Activated T-cell treated with anti-CD3 and anti-CD28 coated beads, Interleukin-2, amount 50 U/mL, for 72 hours (primary cell): ENCODE results near the gene CMTM4. TPM values are rescaled to one million over a fixed set of nuclear protein-coding genes. Genes with fewer than 3 reads are reported as not detected.

Experiments used
- ATAC-seq, 2 donors: fragments of 150-1000 bp; cut with Tn5 transposase; replicated peaks in 1 of 2; 2 replicates each; pipeline ENCODE4 v1.10.0; 2021; ENCODE audit warnings: moderate library complexity in 2 of 2, mild to moderate bottlenecking in 1 of 2
- DNase-seq, 2 donors: peaks; one replicate each; pipeline ENCODE4 v3.0.0; 2021 to 2022; ENCODE audit warnings: mixed read lengths in 1 of 2
- H3K27ac Mint-ChIP-seq: one replicate; pipeline ENCODE4 v1.8.0; 2022; ENCODE audit warnings: mild to moderate bottlenecking, moderate library complexity, mixed read lengths
- H3K27me3 Mint-ChIP-seq: one replicate; pipeline ENCODE4 v1.8.0; 2022; ENCODE audit warnings: low read depth, mixed read lengths
- H3K36me3 Mint-ChIP-seq, 2 donors: one replicate each; pipeline ENCODE4 v1.8.0; 2022; ENCODE audit warnings: mixed read lengths in 2 of 2, mild to moderate bottlenecking in 1 of 2; ENCODE audit not compliant: insufficient read depth in 2 of 2
- H3K4me1 Mint-ChIP-seq: one replicate; pipeline ENCODE4 v1.8.0; 2022; ENCODE audit warnings: low read depth, mixed read lengths
- H3K4me3 Mint-ChIP-seq, 2 donors: one replicate each; pipeline ENCODE4 v1.8.0; 2022; ENCODE audit warnings: mild to moderate bottlenecking in 2 of 2, mixed read lengths in 2 of 2, moderate library complexity in 2 of 2
- H3K9me3 Mint-ChIP-seq, 2 donors: one replicate each; pipeline ENCODE4 v1.8.0; 2022; ENCODE audit warnings: mixed read lengths in 2 of 2
- total RNA-seq, 2 donors: library from RNA; stranded (reverse); gene quantifications; one replicate each; pipeline ENCODE4 v1.2.3, GENCODE V29; 2022

The CMTM4 gene
- total RNA-seq, 2 donors from 2014 or later, result 3.7 to 3.9 TPM

DNA sequence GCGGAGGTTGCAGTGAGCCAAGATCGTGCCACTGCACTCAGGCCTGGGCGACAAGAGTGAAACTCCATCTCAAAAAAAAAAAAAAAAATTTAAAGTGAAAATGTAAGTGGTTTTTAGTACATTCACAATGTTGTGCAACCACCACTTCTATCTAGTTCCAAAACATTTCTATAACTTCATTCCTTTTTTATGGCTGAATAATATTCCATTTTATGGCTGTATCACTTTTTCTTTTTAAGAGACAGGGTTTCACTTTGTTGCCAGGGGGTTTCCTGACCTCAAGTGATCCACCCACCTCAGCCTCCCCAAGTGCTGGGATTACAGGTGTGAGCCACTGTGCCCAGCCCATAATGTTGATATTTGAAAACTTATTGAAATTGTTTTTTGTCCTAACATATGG lies 103.7 kb downstream of the CMTM4 start:
- H3K27ac Mint-ChIP-seq, result no peak overlapping the region
- H3K36me3 Mint-ChIP-seq, result no peaks in the 10 kb centered on the region
- DNase-seq (no peak), ATAC-seq (no peak)
- H3K27me3 Mint-ChIP-seq, result no peaks in the 10 kb centered on the region
- H3K4me3 Mint-ChIP-seq, result no peak overlapping the region
- H3K4me1 Mint-ChIP-seq, result peaks cover 69% of the 10 kb centered on the region
- H3K9me3 Mint-ChIP-seq, result no peaks in the 10 kb centered on the region

DNA sequence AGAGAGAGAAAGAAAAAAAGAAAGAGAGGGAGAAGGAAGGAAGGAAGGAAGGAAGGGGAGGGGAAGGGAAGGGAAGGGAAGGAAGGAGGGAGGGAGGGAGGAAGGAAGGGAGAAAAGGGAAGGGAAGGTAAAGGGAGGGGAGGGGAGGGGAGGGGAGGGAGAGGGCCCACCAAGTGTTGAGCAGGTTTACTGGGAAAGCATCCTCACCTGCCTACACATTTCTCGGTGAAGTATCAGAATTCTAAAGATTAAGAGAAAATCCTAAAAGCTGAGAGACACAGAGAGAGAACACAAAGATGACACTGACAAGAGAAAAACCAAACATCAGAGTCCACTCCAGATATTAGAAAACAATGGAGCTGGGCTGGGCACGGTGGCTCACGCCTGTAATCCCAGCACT lies 104.3 kb downstream of the CMTM4 start:
- Mint-ChIP-seq H3K4me3 (no peak overlapping the region), H3K27ac (peak overlapping the region; percentile 63), H3K36me3 (no peaks in the 10 kb centered on the region), H3K27me3 (no peaks in the 10 kb centered on the region), H3K4me1 (peaks cover 70% of the 10 kb centered on the region), H3K9me3 (no peaks in the 10 kb centered on the region)
- no peak for DNase-seq
- no peak for ATAC-seq

DNA sequence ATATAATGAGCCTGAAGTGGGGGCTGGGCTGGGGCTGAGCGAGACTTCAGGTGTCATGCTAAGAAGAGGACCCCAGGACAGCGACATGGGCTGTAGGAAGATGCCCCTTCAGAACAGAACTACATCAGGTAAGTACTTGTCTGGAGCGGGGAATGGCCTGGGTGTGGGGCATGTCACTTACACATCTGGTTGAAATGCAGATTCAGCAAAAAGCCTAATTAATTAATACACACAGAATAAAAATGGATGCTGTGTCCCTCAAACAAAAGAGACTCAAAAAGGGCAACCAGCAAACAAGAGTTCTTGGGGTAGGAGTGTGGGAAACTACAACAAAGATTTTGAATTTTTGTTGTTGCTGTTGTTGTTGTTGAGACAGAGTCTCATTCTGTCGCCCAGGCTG lies 105.5 kb downstream of the CMTM4 start:
- Mint-ChIP-seq H3K9me3 (no peaks in the 10 kb centered on the region), H3K27me3 (no peaks in the 10 kb centered on the region), H3K4me3 (peak overlapping the region; percentile 82 to 85), H3K27ac (no peak overlapping the region), H3K4me1 (peaks cover 69% of the 10 kb centered on the region), H3K36me3 (no peaks in the 10 kb centered on the region)
- ATAC-seq, result no peak
- DNase-seq, result no peak

DNA sequence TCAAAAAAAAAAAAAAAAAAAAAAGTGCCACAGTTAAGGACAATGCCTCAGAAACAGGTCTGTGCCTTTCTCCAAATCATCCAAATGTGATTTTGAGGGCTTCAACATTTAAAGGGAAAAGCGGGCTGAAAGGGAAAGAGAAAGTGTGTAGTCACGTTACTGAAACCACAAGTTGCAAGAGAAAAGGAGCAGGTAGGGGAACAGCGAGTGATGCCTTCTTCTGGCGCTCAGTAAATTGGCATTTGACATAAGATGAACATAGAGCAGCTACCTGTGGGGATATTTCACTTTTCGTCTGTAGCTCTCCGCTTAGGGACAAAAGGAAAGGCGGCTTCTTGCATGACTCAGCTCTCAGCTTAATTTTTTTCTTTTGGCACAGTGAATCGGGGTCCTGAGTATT lies 106.2 kb downstream of the CMTM4 start:
- Mint-ChIP-seq H3K36me3 (no peaks in the 10 kb centered on the region), H3K9me3 (no peaks in the 10 kb centered on the region), H3K4me1 (peaks cover 66% of the 10 kb centered on the region), H3K27me3 (no peaks in the 10 kb centered on the region), H3K27ac (no peak overlapping the region), H3K4me3 (peak overlapping the region; percentile 82 to 85)
- DNase-seq (peak in 1 of 2 donors; percentile 27), ATAC-seq (peak; percentile 49 to 55)

DNA sequence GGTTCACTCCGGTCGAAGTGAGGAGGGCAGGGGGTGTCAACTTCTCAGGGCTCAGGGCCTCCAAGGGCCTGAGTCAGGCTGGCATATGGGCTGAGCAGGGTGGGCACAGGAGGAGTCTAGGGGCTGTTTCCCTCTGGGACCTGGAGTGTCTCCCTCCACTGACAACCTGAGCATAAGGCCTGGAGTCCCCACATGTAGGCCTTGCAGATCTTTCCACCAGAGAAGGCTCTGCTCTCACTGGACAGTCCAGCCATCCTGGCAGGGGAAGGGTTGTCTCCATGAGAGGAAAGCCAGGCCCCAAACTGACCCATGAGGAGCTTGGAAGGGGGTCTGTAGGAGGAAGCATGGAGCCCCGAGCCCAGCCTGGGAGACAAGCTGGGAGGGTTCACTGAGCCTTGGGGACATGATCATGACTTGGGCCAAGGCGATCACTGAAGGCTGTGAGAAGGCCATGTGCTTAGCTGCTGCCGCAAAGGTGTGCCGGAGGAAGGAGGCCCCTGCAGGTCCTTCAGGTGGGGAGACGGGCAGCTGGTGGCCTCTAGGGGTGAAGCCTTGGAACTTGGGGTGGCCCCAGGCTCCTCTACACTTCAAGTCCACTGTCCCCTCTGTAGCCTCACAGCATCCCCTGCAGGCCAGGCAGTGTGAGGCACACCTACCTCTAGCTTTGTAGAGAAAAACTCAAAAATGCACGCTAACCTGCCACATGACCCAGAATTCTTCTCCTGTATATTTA lies 107.4 kb downstream of the CMTM4 start:
- H3K4me1 Mint-ChIP-seq, result peaks cover 58% of the 10 kb centered on the region
- peak overlapping the region; percentile 82 to 85 for H3K4me3 Mint-ChIP-seq
- no peaks in the 10 kb centered on the region for H3K9me3 Mint-ChIP-seq
- no peaks in the 10 kb centered on the region for H3K27me3 Mint-ChIP-seq
- DNase-seq, result peak; percentile 79 to 80
- peak overlapping the region; percentile 53 for H3K27ac Mint-ChIP-seq
- peak; percentile 97 to 98 for ATAC-seq
- no peaks in the 10 kb centered on the region for H3K36me3 Mint-ChIP-seq

DNA sequence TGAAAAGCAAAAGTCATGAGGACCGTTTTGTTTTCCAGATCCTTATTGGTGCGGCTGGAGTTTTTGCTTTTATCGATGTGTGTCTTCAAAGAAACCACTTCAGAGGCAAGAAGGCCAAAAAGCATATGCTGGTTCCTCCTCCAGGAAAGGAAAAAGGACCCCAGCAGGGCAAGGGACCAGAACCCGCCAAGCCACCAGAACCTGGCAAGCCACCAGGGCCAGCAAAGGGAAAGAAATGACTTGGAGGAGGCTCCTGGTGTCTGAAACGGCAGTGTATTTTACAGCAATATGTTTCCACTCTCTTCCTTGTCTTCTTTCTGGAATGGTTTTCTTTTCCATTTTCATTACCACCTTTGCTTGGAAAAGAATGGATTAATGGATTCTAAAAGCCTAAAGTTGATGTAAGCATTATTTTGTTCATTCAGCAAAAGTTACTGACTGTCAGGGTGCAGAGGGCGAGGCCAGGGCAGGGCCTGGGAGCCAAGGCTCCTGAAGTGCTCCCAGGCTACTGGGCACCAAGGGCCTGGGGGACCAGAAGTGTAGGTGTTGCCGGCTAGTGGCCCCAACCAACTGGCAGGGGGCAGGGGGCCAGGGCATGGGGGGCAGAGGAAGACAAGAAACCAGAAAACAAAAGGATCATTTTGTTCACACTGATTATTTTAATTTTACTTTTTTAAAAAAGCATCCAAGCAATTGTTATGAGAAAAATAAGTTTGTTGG lies 108.5 kb downstream of the CMTM4 start:
- Mint-ChIP-seq H3K4me3 (peak overlapping the region in 1 of 2 donors; percentile 59), H3K36me3 (no peaks in the 10 kb centered on the region), H3K27ac (no peak overlapping the region), H3K9me3 (no peaks in the 10 kb centered on the region), H3K27me3 (no peaks in the 10 kb centered on the region), H3K4me1 (peaks cover 49% of the 10 kb centered on the region)
- DNase-seq (no peak), ATAC-seq (no peak)

DNA sequence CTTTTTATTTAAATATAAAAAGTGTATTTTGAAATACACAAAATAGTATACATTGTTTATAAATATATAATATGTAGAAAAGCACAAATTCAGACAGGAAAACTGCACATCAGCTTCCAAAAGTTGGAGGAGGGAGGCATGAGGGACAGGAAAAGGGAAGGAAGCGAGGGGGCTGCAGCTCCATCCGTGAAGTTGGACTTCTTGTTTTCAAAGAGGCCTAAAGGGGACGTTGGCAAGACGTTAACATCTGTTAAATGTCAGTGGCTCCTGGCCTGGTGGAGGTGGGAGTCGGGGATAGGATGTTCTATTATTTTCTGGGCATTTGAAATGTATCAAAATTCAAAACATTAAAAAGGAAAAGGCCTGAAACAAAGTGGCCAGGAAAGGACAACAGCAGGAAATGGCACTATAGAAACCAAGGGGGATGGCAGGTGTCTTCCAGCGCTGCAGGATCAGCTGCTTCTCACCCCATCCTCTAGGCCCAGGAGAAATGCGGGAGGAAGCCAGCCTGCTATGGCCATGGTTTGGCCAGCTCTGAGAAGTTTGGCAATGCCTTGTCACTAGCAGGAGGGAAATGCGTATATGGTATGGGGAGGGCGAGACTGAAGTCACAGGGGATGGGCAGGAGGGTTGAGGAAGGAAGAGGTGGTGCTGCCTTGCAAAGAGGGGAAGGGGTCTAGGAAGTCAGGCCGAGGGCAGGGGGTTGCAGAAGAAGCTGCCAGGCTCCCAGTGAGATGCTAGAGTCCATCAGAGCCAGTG lies 110.9 kb downstream of the CMTM4 start:
- Mint-ChIP-seq H3K9me3 (no peaks in the 10 kb centered on the region), H3K27ac (no peak overlapping the region), H3K27me3 (peaks cover 6% of the 10 kb centered on the region), H3K4me1 (peaks cover 37% of the 10 kb centered on the region), H3K4me3 (no peak overlapping the region), H3K36me3 (no peaks in the 10 kb centered on the region)
- ATAC-seq (no peak), DNase-seq (no peak)

DNA sequence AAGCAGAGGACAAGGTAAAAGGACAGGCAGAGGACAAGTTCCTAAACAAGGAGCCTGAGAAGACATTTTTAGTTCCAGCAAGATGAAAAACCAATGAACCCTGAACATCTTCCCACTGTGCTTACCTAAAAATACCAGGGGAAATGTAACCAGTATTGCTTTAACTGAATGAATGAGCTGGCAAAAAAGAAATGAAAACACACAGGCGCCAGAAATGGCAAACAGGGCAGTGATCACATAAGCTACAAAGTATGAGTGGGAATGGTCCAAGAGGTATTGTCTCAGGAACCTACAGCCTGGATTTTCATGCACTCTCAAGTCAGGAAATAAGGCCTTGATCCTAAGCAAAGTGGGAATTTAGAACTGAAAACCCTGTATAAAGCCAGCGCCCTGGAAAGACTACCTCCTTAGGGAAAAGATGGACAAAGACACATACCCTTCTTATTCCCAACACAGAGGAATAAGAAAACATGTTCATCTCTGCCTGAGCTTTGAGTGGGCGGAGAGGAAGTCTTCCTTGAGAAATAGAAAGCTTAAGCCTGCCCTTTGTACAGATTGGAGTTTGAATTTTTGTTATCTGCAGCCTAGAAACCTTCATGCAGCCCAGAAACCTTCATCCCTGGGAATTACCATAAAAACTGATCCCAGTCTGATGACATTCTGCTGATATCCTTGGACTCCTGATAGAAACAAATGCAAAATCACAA lies 115.1 kb downstream of the CMTM4 start:
- Mint-ChIP-seq H3K36me3 (peaks cover 0 to 1% of the 10 kb centered on the region in 2 donors), H3K9me3 (no peaks in the 10 kb centered on the region), H3K4me3 (no peak overlapping the region), H3K27me3 (peaks cover 46% of the 10 kb centered on the region), H3K27ac (no peak overlapping the region), H3K4me1 (peaks cover 5% of the 10 kb centered on the region)
- ATAC-seq (no peak), DNase-seq (no peak)

DNA sequence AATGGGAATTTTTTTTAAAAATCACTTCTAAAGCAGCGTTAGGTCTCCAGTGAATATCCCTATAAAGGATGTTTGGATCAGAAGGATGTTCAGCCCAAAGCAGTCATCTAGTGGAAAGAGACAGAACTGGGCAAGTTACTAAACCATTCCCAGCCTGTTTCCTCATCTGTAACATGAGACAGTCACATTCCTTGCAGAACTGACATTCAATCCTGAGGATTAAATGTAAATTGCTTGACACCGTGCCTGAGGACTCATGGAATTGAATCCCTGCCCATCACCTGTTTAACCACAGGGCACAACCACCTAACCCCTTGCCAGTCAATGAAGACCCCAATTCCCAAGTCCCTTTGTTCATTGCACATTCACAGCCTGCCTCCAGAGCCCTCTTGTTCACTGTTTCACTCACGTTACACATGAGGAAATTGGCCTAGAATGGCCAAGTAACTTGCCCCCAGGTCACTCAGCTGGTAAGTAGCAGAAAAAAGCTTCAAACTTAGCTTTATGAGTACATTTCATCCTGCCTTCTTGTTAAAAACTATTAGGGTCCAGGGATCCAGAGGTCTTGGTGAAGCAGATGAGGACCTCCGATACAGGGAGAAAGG lies 115.8 kb downstream of the CMTM4 start:
- Mint-ChIP-seq H3K27ac (no peak overlapping the region), H3K27me3 (peaks cover 46% of the 10 kb centered on the region), H3K4me1 (peaks cover 5% of the 10 kb centered on the region), H3K36me3 (peaks cover 0 to 1% of the 10 kb centered on the region in 2 donors), H3K9me3 (no peaks in the 10 kb centered on the region), H3K4me3 (no peak overlapping the region)
- DNase-seq, result no peak
- ATAC-seq, result no peak

DNA sequence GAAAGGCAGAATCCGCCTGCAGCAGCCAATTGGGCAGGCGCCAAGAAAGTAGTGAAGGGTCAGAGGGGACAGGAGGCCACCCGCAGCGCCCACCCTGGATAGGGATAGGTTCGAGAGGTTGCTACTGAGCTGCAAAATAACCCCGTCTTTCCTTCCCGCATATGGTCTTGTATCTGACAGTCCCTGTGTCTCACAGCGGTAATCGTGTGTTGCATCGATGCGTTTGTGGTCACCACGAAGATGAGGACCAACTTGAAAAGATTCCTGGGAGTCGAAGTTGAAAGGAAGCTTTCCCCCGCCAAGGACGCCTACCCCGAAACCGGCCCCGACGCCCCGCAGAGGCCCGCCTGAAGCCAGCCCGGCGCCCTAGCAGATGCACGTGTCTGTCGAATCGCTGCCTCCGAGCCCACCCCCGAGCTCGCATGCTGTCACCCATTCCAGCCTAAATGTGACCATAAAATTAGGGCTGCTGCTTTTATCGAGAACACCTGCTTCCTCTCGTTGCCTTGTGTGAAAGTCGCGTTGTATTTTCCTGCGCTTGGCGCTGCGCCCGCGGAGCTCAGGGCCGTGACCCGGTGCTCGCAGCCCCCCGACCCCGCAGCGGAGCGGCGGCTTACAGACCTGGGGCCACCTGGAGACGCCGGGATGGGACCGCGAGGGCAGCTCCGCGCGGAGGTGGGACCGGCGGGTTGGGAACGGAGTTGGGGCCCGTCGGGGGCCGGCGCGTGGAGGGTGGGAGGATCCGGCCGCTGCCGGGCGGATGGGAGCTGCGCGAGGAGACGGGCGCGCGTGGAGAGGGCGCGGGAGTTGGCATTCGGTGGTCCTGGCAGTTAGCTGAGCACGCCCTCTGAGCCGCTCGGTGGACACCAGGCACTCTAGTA lies 117.7 kb downstream of the CMTM4 start, which contains the start of gene CMTM2:
Gene CMTM2, plus strand, starts transcription at position 813 of the 881 bp plus-strand sequence. CDS start 145 bp downstream, outside the sequence.
- H3K27ac Mint-ChIP-seq, result no peak within 1 kb of the TSS
- no peak for DNase-seq
- ATAC-seq, result peak; percentile 39 to 45
- H3K4me3 Mint-ChIP-seq, result peak within 1 kb of the TSS; percentile 67 to 69
- H3K4me1 Mint-ChIP-seq, result peaks cover 5% of the 10 kb centered on the region
- H3K36me3 Mint-ChIP-seq, result peaks cover 0 to 1% of the 10 kb centered on the region in 2 donors
- H3K27me3 Mint-ChIP-seq, result peaks cover 46% of the 10 kb centered on the region
- no peaks in the 10 kb centered on the region for H3K9me3 Mint-ChIP-seq

DNA sequence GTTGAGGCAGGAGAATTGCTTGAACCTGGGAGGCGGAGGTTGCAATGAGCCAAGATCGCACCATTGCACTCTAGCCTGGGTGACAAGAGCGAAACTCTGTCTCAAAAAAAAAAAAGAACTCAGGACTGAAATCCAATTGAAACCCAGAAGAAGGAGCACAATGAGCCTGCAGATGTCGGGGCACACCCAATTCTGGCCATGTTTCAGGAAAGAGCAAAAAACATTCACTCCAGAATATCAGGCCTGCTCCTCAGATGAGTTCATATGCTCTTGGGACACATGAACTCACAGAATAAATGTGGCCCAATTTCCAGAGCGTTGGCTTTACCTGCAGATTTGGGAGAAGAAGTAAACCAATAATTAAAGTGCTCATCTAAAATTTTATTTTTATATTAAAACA lies 120.2 kb downstream of the CMTM4 start:
- H3K4me3 Mint-ChIP-seq, result no peak overlapping the region
- peaks cover 46% of the 10 kb centered on the region for H3K27me3 Mint-ChIP-seq
- no peak overlapping the region for H3K27ac Mint-ChIP-seq
- H3K9me3 Mint-ChIP-seq, result no peaks in the 10 kb centered on the region
- peaks cover 5% of the 10 kb centered on the region for H3K4me1 Mint-ChIP-seq
- H3K36me3 Mint-ChIP-seq, result peaks cover 0 to 1% of the 10 kb centered on the region in 2 donors
- ATAC-seq (no peak), DNase-seq (no peak)
